ENCODE measurements around the gene RUNX3. TPM values are rescaled to one million over a fixed set of nuclear protein-coding genes. Genes with fewer than 3 reads are reported as not detected.

Gene RUNX3
- total RNA-seq, 1 experiment from 2014 or later, result 22.6 TPM

DNA sequence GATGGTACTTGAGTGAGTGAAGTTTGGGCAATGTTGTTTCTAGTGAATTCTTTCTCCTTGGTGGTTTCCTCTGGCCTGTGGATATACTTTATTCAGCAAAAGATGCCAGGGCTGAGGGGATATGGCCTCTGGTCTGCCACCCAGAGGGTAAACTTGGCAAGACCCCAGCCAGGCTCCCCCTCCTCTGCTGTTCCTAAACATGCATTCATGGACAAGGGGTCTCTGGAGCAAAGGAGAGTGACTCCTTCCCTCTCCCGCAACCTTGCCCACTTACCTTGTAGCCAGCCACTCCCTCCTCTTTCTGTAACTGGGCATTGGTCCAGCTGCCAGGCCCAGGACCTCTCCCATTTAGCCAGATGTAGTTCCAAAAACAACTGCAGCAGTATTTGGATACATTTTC, 43.8 kb downstream of the RUNX3 start:
- CTCF ChIA-PET, result no interaction called here
- ATAC-seq (no peak), DNase-seq (ENCODE audit: low read depth, low spot score) (no peak)
- POLR2A ChIA-PET, result no interaction called here
- H3K36me3 ChIP-seq (ENCODE audit: control insufficient read depth in 1 of 2, insufficient read depth in 2 of 2, low read length in 2 of 2), result no peaks in the 10 kb centered on the region
- no peak overlapping the region for H3K4me3 ChIP-seq (replicated peaks in 1 of 2; ENCODE audit: low read depth in 1 of 2, low read length in 2 of 2)
- no peak overlapping the region for H2AFZ ChIP-seq (ENCODE audit: low read depth, low read length, poor library complexity, severe bottlenecking)
- RAD21 ChIA-PET (ENCODE audit: low non-redundant PET in 1 of 2, low total read pairs in 2 of 2, uncharacterized antibody in 2 of 2, unreplicated experiment in 2 of 2), result no interaction called here
- no peaks in the 10 kb centered on the region for H4K20me1 ChIP-seq (ENCODE audit: insufficient read depth)
- no TSS peak for BruUV-seq (replicated peaks)
- H3K79me2 ChIP-seq (ENCODE audit: insufficient read depth, low read length), result no peaks in the 10 kb centered on the region
- no peaks in the 10 kb centered on the region for H3K4me1 ChIP-seq (ENCODE audit: control insufficient read depth in 1 of 2, insufficient read depth in 2 of 2, low read length in 2 of 2)
- H3K4me2 ChIP-seq (ENCODE audit: low read length), result no peak overlapping the region
- TF ChIP-seq FOSL1 (IDR thresholded peaks at IDR 0.05; ENCODE audit: low read depth) (no peak), SIN3A (IDR thresholded peaks at IDR 0.05; ENCODE audit: low read depth) (no peak)
- TF ChIP-seq, protein P1, sequence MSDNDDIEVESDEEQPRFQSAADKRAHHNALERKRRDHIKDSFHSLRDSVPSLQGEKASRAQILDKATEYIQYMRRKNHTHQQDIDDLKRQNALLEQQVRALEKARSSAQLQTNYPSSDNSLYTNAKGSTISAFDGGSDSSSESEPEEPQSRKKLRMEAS (IDR thresholded peaks at IDR 0.05), result no peak
- TF ChIP-seq, protein P2, sequence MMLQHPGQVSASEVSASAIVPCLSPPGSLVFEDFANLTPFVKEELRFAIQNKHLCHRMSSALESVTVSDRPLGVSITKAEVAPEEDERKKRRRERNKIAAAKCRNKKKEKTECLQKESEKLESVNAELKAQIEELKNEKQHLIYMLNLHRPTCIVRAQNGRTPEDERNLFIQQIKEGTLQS (IDR thresholded peaks at IDR 0.05), result no peak
- intact Hi-C loops (cut with micrococcal nuclease), result no loop called here
- H3K27ac ChIP-seq (ENCODE audit: low read depth, low read length), result no peak overlapping the region
- no peaks in the 10 kb centered on the region for H3K9me3 ChIP-seq (ENCODE audit: control insufficient read depth in 1 of 2, insufficient read depth in 1 of 2, low read depth in 1 of 2, low read length in 2 of 2)
- H3K27me3 ChIP-seq (ENCODE audit: insufficient read depth, low read length), result no peaks in the 10 kb centered on the region
- no peaks in the 10 kb centered on the region for H3K9me2 ChIP-seq (ENCODE audit: insufficient read depth)
- H3K9ac ChIP-seq (ENCODE audit: low read length), result no peak overlapping the region

DNA sequence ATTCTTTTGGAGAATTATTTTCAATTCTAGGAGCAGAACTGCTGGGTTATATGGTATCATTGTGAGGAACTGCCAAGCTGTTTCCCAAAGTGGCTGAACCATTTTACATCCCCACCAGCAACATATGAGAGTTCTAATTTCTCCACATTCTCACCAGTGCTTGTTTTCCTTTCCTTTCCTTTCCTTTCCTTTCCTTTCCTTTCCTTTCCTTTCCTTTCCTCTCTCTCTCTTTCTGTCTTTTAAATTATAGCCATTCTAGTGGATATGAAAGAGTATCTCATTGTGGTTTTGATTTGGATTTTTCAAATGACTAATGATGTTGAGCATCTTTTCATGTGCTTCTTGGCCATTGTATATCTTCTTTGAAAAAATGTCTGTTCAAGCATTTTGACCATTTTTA, 45.3 kb downstream of the RUNX3 start:
- no peak overlapping the region for H3K4me2 ChIP-seq (ENCODE audit: low read length)
- H3K9me3 ChIP-seq (ENCODE audit: control insufficient read depth in 1 of 2, insufficient read depth in 1 of 2, low read depth in 1 of 2, low read length in 2 of 2), result no peaks in the 10 kb centered on the region
- H3K36me3 ChIP-seq (ENCODE audit: control insufficient read depth in 1 of 2, insufficient read depth in 2 of 2, low read length in 2 of 2), result no peaks in the 10 kb centered on the region
- intact Hi-C loops (cut with micrococcal nuclease), result no loop called here
- RAD21 ChIA-PET (ENCODE audit: low non-redundant PET in 1 of 2, low total read pairs in 2 of 2, uncharacterized antibody in 2 of 2, unreplicated experiment in 2 of 2), result no interaction called here
- H3K27ac ChIP-seq (ENCODE audit: low read depth, low read length), result no peak overlapping the region
- no peak overlapping the region for H3K9ac ChIP-seq (ENCODE audit: low read length)
- no peaks in the 10 kb centered on the region for H3K9me2 ChIP-seq (ENCODE audit: insufficient read depth)
- H3K79me2 ChIP-seq (ENCODE audit: insufficient read depth, low read length), result no peaks in the 10 kb centered on the region
- H3K4me3 ChIP-seq (replicated peaks in 1 of 2; ENCODE audit: low read depth in 1 of 2, low read length in 2 of 2), result no peak overlapping the region
- no peak overlapping the region for H2AFZ ChIP-seq (ENCODE audit: low read depth, low read length, poor library complexity, severe bottlenecking)
- H4K20me1 ChIP-seq (ENCODE audit: insufficient read depth), result no peaks in the 10 kb centered on the region
- CTCF ChIA-PET, result no interaction called here
- POLR2A ChIA-PET, result no interaction called here
- no peaks in the 10 kb centered on the region for H3K4me1 ChIP-seq (ENCODE audit: control insufficient read depth in 1 of 2, insufficient read depth in 2 of 2, low read length in 2 of 2)
- DNase-seq (ENCODE audit: low read depth, low spot score) (no peak), ATAC-seq (no peak)
- no peaks in the 10 kb centered on the region for H3K27me3 ChIP-seq (ENCODE audit: insufficient read depth, low read length)
- BruUV-seq (replicated peaks), result no TSS peak
- TF ChIP-seq EGR1 (IDR thresholded peaks at IDR 0.05; ENCODE audit: low read depth) (no peak), CEBPB (IDR thresholded peaks at IDR 0.05; ENCODE audit: low read depth) (no peak), ZFX (IDR thresholded peaks at IDR 0.05) (no peak), CBX3 (IDR thresholded peaks at IDR 0.05; ENCODE audit: low read depth) (no peak), FOSL1 (IDR thresholded peaks at IDR 0.05; ENCODE audit: low read depth) (no peak), YY1 (IDR thresholded peaks at IDR 0.05; ENCODE audit: extremely low read depth, insufficient replicate concordance, low read depth, low read length) (no peak), ELF1 (IDR thresholded peaks at IDR 0.05; ENCODE audit: borderline replicate concordance, low read depth) (no peak), POLR2A (IDR thresholded peaks at IDR 0.05; ENCODE audit: borderline replicate concordance, extremely low read depth, insufficient read depth, insufficient read length) (no peak)
- TF ChIP-seq, protein P3, sequence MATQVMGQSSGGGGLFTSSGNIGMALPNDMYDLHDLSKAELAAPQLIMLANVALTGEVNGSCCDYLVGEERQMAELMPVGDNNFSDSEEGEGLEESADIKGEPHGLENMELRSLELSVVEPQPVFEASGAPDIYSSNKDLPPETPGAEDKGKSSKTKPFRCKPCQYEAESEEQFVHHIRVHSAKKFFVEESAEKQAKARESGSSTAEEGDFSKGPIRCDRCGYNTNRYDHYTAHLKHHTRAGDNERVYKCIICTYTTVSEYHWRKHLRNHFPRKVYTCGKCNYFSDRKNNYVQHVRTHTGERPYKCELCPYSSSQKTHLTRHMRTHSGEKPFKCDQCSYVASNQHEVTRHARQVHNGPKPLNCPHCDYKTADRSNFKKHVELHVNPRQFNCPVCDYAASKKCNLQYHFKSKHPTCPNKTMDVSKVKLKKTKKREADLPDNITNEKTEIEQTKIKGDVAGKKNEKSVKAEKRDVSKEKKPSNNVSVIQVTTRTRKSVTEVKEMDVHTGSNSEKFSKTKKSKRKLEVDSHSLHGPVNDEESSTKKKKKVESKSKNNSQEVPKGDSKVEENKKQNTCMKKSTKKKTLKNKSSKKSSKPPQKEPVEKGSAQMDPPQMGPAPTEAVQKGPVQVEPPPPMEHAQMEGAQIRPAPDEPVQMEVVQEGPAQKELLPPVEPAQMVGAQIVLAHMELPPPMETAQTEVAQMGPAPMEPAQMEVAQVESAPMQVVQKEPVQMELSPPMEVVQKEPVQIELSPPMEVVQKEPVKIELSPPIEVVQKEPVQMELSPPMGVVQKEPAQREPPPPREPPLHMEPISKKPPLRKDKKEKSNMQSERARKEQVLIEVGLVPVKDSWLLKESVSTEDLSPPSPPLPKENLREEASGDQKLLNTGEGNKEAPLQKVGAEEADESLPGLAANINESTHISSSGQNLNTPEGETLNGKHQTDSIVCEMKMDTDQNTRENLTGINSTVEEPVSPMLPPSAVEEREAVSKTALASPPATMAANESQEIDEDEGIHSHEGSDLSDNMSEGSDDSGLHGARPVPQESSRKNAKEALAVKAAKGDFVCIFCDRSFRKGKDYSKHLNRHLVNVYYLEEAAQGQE (IDR thresholded peaks at IDR 0.05; ENCODE audit: low read depth), result no peak
- TF ChIP-seq, protein P4, sequence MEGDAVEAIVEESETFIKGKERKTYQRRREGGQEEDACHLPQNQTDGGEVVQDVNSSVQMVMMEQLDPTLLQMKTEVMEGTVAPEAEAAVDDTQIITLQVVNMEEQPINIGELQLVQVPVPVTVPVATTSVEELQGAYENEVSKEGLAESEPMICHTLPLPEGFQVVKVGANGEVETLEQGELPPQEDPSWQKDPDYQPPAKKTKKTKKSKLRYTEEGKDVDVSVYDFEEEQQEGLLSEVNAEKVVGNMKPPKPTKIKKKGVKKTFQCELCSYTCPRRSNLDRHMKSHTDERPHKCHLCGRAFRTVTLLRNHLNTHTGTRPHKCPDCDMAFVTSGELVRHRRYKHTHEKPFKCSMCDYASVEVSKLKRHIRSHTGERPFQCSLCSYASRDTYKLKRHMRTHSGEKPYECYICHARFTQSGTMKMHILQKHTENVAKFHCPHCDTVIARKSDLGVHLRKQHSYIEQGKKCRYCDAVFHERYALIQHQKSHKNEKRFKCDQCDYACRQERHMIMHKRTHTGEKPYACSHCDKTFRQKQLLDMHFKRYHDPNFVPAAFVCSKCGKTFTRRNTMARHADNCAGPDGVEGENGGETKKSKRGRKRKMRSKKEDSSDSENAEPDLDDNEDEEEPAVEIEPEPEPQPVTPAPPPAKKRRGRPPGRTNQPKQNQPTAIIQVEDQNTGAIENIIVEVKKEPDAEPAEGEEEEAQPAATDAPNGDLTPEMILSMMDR (IDR thresholded peaks at IDR 0.05 in 2 of 3, conservative IDR thresholded peaks at IDR 0.05 in 1 of 3; ENCODE audit: borderline replicate concordance in 1 of 3, insufficient read depth in 1 of 3, low read depth in 2 of 3, low read length in 2 of 3), result no peak
- TF ChIP-seq, protein P5, sequence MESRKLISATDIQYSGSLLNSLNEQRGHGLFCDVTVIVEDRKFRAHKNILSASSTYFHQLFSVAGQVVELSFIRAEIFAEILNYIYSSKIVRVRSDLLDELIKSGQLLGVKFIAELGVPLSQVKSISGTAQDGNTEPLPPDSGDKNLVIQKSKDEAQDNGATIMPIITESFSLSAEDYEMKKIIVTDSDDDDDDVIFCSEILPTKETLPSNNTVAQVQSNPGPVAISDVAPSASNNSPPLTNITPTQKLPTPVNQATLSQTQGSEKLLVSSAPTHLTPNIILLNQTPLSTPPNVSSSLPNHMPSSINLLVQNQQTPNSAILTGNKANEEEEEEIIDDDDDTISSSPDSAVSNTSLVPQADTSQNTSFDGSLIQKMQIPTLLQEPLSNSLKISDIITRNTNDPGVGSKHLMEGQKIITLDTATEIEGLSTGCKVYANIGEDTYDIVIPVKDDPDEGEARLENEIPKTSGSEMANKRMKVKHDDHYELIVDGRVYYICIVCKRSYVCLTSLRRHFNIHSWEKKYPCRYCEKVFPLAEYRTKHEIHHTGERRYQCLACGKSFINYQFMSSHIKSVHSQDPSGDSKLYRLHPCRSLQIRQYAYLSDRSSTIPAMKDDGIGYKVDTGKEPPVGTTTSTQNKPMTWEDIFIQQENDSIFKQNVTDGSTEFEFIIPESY (IDR thresholded peaks at IDR 0.05; ENCODE audit: extremely low read depth, insufficient replicate concordance, low read length), result no peak
